Activated T-cell treated with anti-CD3 and anti-CD28 coated beads, Interleukin-2, amount 50 U/mL, for 48 hours (primary cell): Measurements from ENCODE around the gene PDE8B.
"Not testable (repeated sequence)": the region's sequence is repeated elsewhere in the genome, so short reads cannot be mapped to it uniquely, and the experiment has no call there.

Source experiments
- DNase-seq, 2 experiments: peaks; one replicate each; pipeline ENCODE4 v3.0.0-alpha.2; 2020

The PDE8B gene

DNA sequence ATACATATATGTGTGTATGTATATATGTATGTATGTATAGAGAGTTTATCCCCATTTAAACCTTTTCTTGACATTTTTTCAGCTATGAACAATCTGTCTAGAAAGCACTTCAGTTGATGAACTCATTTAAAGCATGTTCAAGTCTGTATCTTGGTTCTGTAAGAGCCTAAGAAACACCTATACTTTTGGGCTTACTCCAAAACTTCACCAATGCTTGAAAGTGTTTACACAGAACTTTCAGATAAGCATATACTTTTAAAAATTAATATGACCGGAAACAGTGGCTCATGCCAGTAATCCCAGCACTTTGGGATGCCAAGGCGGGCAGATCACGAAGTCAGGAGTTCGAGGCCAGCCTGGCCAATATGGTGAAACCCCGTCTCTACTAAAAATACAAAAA, 250.8 kb downstream of the PDE8B start:
- DNase-seq = no peak

DNA sequence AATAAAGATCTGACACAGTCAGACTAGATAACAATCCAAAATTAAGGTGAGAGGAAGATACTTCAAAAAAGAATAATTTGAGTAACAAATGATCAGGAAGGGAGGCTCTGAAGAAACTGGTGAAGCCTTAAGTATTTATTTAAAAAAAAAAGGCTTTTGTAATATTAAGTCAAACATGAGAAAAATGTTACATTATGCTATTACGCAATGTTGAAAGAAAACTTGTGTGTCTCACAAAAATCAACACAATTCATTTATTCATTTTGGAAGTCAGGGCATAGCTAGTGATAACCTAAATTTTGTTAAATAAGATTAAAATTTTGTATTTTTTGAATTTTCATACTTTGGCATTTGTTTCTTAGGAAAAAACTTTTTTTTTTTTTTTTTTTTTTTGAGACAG, 253.4 kb downstream of the PDE8B start:
- DNase-seq = no peak

DNA sequence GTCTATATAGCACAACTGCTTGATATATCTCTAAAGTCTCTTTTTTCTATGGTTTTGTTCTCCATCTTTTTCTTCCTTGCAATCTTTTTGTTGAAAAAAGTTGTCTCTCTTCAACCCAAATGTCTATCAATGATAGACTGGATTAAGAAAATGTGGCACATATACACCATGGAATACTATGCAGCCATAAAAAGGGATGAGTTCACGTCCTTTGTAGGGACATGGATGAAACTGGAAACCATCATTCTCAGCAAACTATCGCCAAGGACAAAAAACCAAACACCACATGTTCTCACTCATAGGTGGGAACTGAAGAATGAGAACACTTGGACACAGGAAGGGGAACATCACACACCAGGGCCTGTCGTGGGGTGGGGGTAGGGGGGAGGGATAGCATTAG, 258.4 kb downstream of the PDE8B start:
- not testable (repeated sequence) for DNase-seq

DNA sequence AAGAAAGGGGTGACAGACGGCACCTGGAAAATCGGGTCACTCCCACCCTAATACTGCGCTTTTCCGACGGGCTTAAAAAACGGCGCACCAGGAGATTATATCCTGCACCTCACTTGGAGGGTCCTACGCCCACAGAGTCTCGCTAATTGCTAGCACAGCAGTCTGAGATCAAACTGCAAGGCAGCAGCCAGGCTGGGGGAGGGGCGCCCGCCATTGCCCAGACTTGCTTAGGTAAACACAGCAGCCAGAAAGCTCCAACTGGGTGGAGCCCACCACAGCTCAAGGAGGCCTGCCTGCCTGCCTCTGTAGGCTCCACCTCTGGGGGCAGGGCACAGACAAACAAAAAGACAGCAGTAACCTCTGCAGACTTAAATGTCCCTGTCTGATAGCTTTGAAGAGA, 264.6 kb downstream of the PDE8B start:
- DNase-seq = not testable (repeated sequence)
